ENCODE measurements around the gene OTOA.

The OTOA gene

GRCh38 chr16:21703589-21704174 lies 39.9 kb downstream of the OTOA start:
- H3K27me3 ChIP-seq (ENCODE audit: insufficient read depth, low read length, poor library complexity) = peaks cover 4% of the 10 kb centered on the region
- peaks cover 3% of the 10 kb centered on the region for H3K4me1 ChIP-seq (ENCODE audit: insufficient read depth, low read length)
- TF ChIP-seq CTCF (IDR thresholded peaks at IDR 0.05; ENCODE audit: borderline replicate concordance, extremely low read depth, low read length, poor library complexity, severe bottlenecking) = no peak
- TF ChIP-seq EZH2 (IDR thresholded peaks at IDR 0.05; ENCODE audit: borderline replicate concordance, low read depth, low read length, severe bottlenecking) = no peak
- H2AFZ ChIP-seq (ENCODE audit: low read depth, low read length) = no peak overlapping the region
- H4K20me1 ChIP-seq (ENCODE audit: insufficient read depth, low read length) = no peaks in the 10 kb centered on the region
- H3K36me3 ChIP-seq (ENCODE audit: insufficient read depth, low read length) = no peaks in the 10 kb centered on the region
- H3K4me3 ChIP-seq (ENCODE audit: low read depth in 1 of 2, low read length in 2 of 2) = no peak overlapping the region
- DNase-seq = no peak
- no peaks in the 10 kb centered on the region for H3K79me2 ChIP-seq (ENCODE audit: insufficient read depth, low read length)
- H3K9ac ChIP-seq (ENCODE audit: low read depth, low read length) = no peak overlapping the region
- H3K4me2 ChIP-seq (ENCODE audit: insufficient read depth, low read length) = no peak overlapping the region
- ATAC-seq (ENCODE audit: insufficient read depth, low read depth) = no peak
- H3K9me3 ChIP-seq (ENCODE audit: insufficient read depth, low read length, severe bottlenecking) = no peaks in the 10 kb centered on the region
- no peak overlapping the region for H3K27ac ChIP-seq (ENCODE audit: low read length)

DNA sequence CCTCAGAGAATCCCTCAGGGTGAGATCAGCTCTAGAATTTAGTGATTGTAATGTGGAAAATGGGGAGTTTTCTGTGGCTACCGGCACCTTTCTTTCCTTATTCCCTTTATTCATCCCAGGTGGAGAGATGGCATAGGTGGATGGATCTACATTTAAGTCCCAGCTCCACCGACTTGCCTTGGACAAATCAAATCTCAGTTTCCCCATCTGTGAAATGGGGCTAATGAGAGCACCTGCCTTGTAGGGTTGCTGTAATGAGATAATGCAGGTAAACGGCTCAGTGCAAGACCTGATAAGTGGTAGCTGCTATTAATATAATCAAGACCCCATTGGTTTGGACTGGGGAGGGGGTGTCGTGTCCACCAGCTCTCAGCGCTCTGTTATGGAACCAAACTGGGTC lies 40.5 kb downstream of the OTOA start:
- no peaks in the 10 kb centered on the region for H3K9me3 ChIP-seq (ENCODE audit: insufficient read depth, low read length, severe bottlenecking)
- no peak overlapping the region for H3K27ac ChIP-seq (ENCODE audit: low read length)
- no peak overlapping the region for H3K4me2 ChIP-seq (ENCODE audit: insufficient read depth, low read length)
- no peak for ATAC-seq (ENCODE audit: insufficient read depth, low read depth)
- DNase-seq = no peak
- H3K4me1 ChIP-seq (ENCODE audit: insufficient read depth, low read length) = peaks cover 3% of the 10 kb centered on the region
- H3K79me2 ChIP-seq (ENCODE audit: insufficient read depth, low read length) = no peaks in the 10 kb centered on the region
- no peak overlapping the region for H2AFZ ChIP-seq (ENCODE audit: low read depth, low read length)
- H3K27me3 ChIP-seq (ENCODE audit: insufficient read depth, low read length, poor library complexity) = peaks cover 4% of the 10 kb centered on the region
- H4K20me1 ChIP-seq (ENCODE audit: insufficient read depth, low read length) = no peaks in the 10 kb centered on the region
- no peak overlapping the region for H3K9ac ChIP-seq (ENCODE audit: low read depth, low read length)
- no peak overlapping the region for H3K4me3 ChIP-seq (ENCODE audit: low read depth in 1 of 2, low read length in 2 of 2)
- TF ChIP-seq CTCF (IDR thresholded peaks at IDR 0.05; ENCODE audit: borderline replicate concordance, extremely low read depth, low read length, poor library complexity, severe bottlenecking) = no peak
- no peak for TF ChIP-seq EZH2 (IDR thresholded peaks at IDR 0.05; ENCODE audit: borderline replicate concordance, low read depth, low read length, severe bottlenecking)
- no peaks in the 10 kb centered on the region for H3K36me3 ChIP-seq (ENCODE audit: insufficient read depth, low read length)

GRCh38 chr16:21704733-21705132 lies 41.0 kb downstream of the OTOA start:
- TF ChIP-seq CTCF (IDR thresholded peaks at IDR 0.05; ENCODE audit: borderline replicate concordance, extremely low read depth, low read length, poor library complexity, severe bottlenecking) (no peak), EZH2 (IDR thresholded peaks at IDR 0.05; ENCODE audit: borderline replicate concordance, low read depth, low read length, severe bottlenecking) (no peak)
- H3K4me3 ChIP-seq (ENCODE audit: low read depth in 1 of 2, low read length in 2 of 2) = no peak overlapping the region
- H3K9ac ChIP-seq (ENCODE audit: low read depth, low read length) = no peak overlapping the region
- H3K27me3 ChIP-seq (ENCODE audit: insufficient read depth, low read length, poor library complexity) = peaks cover 4% of the 10 kb centered on the region
- DNase-seq (no peak), ATAC-seq (ENCODE audit: insufficient read depth, low read depth) (no peak)
- H3K4me1 ChIP-seq (ENCODE audit: insufficient read depth, low read length) = peaks cover 3% of the 10 kb centered on the region
- no peak overlapping the region for H3K4me2 ChIP-seq (ENCODE audit: insufficient read depth, low read length)
- no peak overlapping the region for H2AFZ ChIP-seq (ENCODE audit: low read depth, low read length)
- no peaks in the 10 kb centered on the region for H4K20me1 ChIP-seq (ENCODE audit: insufficient read depth, low read length)
- H3K79me2 ChIP-seq (ENCODE audit: insufficient read depth, low read length) = no peaks in the 10 kb centered on the region
- H3K36me3 ChIP-seq (ENCODE audit: insufficient read depth, low read length) = no peaks in the 10 kb centered on the region
- H3K9me3 ChIP-seq (ENCODE audit: insufficient read depth, low read length, severe bottlenecking) = no peaks in the 10 kb centered on the region
- H3K27ac ChIP-seq (ENCODE audit: low read length) = no peak overlapping the region
